Measurements from ENCODE around the gene PIK3R6.
A peak's percentile ranks its signal among the peaks of the same experiment; 100 is the strongest.

The PIK3R6 gene, protein sequence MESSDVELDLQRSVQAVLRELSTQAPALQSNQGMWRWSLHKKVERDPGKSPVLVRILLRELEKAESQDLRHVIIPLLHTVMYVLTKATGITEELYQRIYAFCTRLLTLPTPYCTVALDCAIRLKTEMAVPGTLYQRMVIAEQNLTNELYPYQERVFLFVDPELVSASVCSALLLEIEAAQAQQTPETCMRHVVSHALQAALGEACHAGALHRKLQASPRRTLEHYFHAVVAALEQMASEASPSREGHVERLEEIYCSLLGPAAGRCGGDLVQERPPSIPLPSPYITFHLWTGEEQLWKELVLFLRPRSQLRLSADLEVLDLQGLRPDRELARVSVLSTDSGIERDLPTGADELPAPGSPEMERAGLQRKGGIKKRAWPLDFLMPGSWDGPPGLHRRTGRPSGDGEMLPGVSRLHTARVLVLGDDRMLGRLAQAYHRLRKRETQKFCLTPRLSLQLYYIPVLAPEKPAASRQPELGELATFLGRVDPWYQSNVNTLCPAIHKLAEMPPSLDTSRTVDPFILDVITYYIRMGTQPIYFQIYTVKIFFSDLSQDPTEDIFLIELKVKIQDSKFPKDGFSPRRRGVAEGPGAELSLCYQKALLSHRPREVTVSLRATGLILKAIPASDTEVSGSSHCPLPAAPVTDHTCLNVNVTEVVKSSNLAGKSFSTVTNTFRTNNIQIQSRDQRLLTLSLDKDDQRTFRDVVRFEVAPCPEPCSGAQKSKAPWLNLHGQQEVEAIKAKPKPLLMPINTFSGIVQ

DNA sequence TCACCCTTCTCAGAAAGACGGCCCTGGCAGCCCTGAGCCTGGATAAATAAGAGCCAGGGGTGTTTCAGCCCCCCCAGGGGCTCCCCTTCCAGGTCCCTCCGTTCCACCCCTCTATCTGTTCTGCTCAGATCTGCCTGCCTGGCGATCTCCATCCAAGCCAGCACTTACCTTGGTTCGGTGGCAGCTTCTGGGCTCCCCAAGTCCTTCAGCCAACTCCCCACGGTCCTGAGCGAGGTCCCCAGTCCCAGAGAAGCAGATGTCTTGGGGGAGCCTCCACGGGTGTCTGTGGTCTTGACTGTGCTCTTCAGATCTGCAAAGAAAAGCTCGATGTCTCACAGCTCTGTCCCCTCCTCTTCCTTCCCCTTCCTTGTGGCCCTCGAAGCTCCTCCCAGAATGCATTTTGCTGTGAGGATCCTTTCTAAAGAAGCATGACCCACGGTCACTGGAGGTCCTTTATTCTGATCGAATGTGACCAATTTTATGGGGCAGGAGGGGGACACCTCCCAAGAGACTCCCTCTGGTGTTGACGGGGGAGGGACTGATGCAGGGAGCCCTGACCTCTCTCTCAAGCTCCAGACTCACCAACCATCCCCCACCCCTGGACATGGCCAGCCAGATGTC, at the start of gene PIK3R6:
Gene PIK3R6 (minus strand): TSS at position 314 of the 621 bp plus-strand sequence. CDS start 17,880 bp downstream, outside the sequence.
- no peak for DNase-seq

DNA sequence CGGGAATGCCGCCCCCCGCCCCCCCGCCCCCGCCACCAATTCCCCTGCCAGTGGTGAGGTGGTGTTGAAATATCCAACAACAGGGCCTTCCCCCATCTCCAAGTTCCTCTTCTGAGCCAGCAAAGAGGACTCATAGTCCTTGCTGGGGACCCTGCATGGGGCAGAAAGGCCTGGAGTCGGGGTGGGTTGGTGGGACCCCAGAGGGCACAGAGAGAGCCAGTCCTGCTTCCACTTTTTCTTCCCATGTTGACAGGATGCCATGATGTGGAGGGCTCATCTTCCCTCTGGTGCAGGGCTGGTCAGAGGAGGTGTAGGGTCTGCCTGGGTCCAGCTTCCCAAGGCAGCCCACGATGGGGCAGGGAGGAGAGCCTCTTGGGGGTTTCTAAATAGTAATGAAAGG, 49.0 kb upstream of the PIK3R6 start:
- DNase-seq, result no peak

DNA sequence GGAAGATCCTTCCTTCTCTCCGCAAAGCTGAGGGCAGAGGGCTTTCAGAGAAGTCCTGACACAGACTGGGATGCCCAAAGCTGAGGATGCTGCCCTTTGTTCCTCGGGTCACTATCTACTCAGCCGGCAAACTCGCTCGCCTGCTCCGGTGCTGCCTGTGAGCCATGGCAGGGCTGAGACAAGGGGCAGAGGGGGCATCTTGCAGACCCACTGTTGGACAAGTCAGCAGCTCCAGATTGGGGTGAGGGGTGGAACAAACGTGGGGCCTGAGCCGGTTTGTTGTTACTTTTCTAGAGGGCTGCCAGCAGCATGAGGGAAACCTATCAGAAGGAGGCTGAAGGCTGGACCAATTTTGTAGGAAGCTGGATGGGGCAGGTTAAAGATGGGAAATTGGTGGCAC, 47.1 kb upstream of the PIK3R6 start:
- no peak for DNase-seq

DNA sequence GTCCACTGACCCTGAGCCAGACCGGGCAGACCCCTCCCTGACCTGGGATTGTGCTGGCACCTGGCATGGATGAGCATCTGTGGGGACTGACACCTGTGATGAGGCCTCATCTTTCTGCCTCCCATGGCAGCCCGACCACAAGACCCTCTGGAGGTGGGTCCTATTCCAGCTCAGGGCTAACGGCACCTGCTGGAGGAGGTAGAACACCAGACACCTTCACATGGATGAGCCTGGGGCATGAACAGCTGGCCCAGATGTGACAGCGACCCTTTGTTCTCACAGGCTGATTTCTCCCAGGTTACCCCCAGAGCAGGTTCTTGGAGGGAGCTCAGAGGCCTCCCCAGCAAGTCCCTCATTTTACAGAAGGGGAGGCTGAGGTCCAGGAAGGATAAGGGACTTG, 46.4 kb upstream of the PIK3R6 start:
- no peak for DNase-seq

DNA sequence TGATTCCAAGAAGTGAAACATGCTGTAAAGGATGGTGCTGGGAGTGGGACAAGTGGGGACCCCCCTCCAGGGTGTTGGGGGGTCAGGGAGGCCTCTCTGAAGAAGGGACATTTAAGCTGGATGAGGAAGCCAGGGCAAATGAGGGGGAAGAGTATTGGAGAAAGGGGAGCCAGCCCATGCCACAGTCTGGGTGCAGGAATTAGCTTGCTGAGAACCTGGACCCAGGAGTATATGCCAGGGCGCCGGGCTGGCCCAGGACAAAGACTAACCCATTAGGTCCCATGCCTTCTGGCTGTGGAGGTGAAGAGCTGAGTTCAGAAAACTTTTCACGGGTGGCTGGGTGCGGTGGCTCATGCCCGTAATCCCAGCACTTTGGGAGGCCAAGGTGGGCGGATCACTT, 45.6 kb upstream of the PIK3R6 start:
- no peak for DNase-seq

DNA sequence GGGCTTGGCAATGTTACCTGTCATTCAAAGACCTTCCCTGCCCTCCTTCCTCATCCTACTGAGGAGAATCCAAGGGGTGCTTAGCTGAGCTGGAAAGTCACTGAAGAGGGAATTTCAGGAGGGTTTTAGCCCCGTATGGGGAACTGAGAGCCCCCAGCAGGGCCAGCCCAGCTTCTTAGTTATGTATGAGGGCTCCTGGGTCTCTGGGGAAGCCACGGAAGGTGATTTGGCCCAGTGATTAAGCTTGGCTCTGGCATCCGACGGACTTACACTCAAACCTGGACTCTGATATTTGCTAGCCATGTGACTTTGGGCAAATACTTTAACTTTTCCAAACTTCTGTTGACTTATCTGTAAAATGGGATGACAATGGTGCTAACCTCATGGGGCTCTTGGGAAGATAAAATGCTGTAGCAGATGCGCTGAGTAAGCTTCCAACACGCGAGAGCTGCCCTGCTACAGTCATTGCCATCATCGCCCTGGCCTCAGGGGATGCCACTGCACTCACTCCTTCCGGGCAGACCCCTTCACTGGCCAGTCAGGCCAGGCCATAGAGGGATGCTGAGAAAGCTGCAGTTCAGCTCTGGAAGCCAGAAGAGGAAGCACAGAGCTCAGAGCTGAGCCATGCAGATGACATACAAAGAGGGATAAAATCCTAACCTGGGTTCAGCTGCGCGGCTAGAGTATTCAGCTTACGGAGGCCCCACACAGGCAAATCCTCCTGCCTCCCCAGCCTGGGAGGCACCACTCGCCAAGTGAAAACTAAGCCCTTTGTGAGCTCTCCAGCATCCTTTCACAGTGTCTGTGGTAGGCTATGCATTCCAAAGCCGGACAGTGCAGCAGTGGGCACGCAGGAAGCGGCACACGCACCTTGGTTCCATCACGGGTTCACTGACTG, 44.9 kb upstream of the PIK3R6 start:
- DNase-seq, result no peak

DNA sequence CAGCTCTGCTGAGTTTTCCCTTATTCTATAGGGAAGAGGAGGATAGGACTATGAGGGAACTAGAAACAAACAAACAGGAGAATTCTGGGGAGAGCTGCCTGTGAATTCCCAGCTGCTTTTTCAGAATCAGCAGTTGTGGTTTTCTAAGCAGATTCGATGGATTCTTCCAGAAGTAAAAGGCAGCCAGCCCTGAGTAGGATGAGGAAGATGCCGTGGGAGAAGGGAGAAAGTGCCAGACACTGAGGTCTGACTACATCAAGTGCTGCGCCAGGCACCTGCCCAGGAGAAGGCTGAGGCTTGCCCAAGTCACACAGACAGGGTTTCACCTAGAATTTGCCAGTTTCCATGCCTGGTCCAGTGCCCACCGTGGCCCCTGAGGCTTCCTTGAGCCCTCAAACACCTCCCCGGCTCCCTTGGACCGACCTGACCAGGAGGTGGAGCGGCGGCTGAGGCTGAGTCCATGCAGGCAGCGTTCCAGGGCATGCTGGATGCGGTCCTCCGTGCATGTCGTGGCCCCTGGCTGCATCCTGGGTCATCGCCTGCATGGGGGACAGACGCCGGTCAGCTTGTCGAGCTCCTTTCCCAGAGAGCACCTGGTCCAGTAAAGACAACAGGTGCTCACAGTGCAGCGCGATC, 43.6 kb upstream of the PIK3R6 start:
- DNase-seq, result no peak

DNA sequence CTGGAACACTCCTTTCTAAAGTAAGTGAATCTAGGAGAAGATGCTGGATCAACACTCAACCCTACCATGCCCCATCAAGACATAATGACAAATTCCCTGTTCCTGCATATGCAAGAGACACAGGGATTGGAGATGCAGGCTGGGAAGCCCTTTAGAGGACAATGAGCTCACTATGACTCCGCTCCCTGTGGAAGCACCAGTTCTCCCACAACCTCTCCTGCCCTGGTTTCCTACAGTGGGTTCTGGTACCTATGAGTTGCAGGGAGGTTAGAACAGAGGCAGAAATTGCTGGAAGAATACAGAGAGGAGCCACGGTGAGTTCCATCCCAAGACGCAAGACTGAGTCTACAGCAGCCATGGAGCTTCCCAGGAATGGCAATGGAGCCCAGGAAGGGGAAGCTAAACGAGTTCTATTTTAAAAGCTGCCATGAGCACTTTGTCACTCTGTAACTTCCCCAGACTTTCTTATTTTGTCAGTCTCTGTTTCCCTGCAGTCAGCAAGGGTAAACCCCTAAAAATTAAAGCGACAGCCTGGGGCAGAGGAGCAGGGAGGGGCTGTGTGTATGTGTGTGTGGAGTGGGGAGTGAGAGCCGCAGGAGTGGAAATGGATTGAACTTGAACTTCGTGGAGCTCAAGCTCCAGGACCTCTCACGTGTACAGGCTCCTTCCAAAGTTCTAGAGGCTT, 42.3 kb upstream of the PIK3R6 start:
- no peak for DNase-seq

DNA sequence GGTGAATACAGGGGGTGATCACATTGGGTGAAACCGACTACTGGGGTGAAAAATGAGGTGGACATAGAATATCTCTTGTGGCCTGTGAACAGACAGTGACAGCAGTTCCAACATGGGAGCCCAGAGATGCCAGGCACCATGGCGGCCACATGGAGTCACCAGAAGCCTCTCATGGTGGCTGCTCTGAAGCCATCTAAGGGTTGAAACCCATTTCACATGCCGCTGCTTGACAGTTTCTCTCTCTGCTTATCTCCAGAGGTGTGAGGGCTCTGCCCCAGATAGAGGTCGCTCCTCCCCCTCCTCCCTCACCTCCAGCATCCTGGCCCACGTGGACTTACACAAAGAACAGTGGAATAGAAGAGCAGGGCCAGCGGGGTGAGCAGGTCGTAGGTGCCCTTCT, 37.9 kb upstream of the PIK3R6 start:
- no peak for DNase-seq

DNA sequence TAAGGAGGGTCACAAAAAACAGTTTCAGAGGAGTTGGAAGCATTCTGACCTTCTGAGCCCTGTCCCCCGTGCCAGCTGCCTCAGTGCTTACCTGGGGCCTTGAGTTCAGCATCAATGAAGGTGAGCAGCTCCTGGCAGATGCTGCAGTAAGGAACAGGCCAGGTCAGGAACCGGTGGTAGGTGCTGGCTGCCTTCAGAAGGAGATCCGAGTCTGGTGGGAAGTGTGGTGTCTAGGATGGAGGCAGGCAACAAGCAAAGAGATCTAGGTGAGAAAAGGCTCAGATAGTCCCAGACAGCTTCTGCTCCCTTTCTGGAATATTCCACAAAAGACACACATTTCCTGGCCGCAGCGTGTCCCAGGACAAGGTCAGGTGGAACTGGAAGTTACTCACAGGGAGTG, 37.2 kb upstream of the PIK3R6 start:
- no peak for DNase-seq

DNA sequence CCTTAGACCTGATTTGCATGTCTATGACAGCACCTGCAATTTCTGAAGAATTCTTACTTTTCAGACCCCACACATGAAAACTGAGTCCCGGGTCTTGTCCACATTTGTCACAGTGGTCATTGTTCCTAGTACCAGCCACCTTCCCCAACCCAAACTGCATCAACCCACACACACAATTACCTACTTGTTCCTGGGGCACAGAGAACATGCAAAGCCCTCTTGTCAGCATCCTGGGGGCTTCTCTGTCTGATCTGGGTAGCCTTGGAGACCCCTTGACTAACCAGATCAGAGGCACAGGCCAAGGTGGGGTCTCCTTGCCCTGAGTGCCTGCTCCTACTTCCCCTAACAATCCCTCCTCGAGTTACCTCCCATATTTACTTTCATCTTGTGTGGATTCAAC, 36.7 kb upstream of the PIK3R6 start:
- no peak for DNase-seq

DNA sequence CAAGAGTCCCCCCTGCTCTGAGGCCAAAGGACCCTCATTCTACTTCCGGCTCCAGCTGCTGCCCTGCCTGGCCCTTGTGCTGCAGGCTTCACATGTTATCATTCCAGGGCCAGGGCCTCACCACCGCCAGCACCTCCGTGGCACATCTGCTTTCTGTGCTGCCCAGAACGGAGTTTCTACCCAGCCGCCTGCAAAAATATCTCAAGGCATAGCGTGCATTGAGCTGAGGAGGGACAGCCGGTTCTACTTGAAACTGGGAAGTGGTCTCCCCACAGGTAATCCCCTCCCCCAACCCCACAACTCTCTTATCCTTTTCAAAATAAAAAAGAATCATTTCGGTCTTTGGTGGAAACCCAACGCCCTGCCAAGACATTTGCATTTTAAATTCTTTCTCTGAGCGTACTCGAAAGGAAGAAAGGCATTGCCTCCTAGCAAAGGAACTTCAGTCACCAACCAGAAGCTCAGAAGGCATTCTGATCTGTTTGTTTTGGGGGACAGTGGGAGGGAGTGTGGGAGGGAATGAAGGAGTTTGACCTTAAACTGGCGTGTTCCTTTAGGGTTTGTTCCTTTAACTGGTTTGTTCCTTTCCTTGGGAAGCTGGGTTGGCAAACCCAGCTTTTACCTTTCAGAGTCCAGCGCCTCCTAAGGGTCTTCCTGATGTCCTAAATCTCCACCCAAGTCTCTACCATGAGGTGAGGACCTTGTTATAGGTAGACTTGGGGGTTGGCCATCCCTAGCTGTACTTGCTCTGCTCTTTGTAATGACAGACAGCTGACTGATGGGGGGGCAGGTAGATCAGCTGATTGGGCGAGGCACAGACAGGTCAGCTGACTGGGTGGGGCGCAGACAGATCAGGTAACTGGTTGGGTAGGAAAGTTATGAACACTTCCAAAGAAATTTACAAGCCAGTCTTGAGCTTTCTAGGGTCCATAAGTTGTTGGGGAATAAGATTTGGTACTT, 33.4 kb upstream of the PIK3R6 start:
- no peak for DNase-seq

DNA sequence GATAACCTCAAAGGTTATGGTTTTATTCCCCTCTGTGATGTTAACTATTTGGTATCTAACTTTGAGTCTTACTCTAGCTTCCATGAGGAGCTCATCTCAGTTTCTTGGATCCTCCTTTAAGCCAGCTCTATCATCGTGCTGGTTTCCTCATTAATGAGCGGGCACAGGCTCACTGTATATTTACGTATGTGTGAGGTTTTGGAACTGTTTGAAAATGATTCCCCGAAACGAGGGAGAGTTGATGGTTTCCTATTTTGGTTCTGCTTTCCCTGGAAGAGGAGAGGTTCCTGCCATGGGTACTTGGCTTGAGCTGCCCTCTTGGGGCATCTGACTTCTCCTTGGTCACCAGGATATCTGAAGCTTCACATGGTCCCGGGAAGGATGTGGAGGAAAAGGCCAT, 32.7 kb upstream of the PIK3R6 start:
- no peak for DNase-seq

DNA sequence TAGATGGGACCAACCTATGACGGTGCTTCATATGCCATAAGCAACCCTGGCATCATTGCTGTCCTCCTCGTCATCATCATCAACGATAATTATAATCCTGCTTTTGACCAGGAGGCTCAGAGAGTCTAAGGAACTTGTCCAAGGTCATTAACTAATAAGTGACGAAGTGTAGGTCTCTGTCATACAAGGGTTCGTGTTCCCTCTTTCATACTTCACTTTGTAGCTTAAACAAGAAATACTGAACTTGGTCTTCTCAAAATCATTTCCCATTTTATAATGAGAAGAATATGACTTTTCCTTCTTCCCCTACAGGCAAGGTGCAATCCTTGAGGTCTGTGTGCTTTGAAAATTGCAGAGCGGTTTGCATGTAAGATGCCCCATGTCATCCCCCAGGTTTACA, 31.2 kb upstream of the PIK3R6 start:
- DNase-seq, result no peak

DNA sequence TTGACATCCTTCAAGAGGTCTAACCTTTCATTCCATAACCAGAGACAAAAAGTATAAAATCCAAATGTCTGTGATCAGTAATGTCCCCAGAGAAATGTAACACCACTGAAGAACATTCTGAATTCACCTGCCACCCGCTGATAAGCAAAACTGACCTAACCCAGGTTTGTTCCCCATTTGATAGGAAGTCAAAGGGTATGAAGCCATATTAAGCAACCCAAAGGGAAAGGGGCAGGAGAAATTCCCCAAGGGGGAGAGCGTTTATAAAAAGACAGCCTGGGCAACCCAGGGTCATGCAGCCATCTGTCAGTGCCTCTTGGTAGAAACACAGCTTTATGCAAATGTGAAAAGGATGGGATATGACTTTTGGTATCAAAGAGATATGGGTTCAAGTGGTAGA, 30.7 kb upstream of the PIK3R6 start:
- no peak for DNase-seq

DNA sequence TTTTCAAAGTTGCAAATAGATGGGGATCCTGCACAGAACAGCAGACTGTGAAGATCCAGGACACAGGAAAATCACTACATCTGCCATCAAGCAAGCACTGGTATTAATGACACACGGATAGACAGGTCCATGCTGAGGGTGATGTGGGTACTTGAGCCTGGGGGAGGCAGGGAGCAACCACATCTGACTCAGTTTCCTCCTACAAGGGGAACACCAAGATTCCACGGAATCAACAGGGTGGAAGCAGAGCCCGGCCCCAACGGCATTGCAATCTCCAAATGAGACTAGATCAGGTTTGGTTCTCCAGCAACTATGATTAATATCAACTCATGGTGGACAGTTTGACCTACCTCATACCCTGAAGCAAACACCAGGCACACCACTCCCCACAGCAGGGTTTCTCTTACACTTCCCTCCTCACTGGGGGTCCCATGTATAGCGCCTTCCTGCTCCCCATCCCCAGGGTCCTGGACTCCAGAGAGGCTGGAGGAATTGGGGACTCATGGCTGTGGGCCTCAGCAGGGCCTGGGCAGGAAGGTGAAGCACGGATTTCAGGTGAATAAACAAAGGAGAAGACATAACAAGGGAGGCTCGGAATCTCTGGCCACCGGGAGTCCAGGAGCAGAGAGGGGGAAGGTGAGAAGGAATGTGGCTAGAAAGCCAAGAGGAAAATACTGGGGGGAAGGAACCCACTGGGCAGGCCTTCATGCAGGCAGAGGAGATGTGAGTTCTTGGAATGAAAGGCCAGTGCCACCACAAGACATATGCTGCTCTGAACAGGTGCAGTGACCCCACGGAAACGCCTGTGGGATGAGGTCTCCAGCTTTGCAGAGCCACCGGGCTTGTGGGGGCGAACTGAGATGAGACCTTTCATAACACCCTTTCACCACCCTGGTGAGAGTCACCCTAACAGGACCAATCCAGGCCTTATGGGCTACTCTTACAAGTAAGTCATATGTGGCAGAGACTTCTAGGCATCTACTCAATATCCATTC, 29.5 kb upstream of the PIK3R6 start:
- no peak for DNase-seq

DNA sequence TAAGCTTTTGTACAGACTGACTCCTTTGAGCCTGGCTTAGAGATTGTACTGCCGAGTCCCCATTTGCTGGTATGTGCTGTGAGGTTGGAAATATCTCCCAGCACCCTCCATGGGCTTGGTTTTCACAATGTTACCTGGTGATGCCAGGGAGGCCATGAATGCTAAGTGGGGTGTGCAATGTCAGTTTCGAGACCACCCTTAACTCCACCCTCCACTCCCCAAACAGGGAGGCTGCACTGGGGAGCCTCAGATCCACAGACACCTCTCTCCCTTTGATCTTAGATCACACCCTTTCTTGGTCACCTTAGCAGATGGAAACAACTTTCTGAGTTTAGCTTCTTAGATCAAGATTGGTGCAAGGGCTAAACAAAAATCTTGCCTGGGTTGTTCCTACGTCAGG, 28.6 kb upstream of the PIK3R6 start:
- no peak for DNase-seq

DNA sequence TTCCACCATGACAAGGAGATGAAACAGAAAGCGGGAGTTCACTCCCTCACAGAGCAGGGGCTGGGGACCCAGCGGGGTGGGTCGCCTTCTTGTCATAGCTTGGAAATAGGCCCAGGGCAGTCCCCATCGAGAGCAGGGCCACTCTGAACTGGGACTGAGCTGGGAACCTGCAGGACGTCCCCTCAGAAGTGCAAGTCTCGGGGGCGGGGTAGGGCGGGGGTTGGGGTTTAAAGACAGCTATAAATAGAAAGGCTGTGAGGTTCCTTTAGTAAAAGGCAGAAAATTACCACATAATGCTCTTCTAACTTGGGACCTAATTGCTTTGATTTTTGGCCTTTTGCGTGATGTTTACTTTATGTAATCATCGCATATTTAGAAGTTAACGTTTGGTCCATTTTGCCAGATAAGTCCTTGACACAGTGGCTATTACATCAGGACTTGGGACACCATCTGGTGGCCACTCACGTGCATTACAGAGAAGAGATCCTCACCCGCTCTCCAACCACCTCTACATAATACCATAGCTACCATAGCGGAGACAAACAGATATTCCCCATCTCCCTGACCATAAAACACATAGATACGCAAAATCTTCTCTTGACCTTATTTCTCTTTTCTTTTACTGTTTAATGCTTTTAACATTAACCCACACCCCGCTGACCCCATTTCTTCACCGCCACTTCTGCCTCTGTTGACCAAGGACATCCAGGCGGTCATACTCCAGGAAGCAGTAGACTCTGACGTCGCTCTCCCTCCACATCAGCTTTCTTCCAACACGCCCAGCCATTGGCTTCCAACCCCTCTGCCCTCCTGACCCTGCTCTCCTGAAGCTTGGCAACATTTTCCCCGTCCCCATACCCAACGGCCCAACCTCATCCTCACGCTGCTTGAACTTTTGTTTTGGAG, 27.5 kb upstream of the PIK3R6 start:
- peak; percentile 74 for DNase-seq

All from fibroblast of skin of right biceps (primary cell).